Hepatocyte (in vitro differentiated cells): ENCODE measurements around the gene AUH.

Experiments
- CTCF ChIP-seq: fragments of 200-600 bp; sonication (generic); IDR thresholded peaks from 2 replicates; pipeline ENCODE4 v1.5.1; 2016; ENCODE audit warnings: antibody characterized with exemption, mild to moderate bottlenecking; ENCODE audit not compliant: poor library complexity
- EZH2 ChIP-seq: fragments of 200-600 bp; sonication (generic); IDR thresholded peaks from 2 replicates; pipeline ENCODE4 v1.6.1; 2016; ENCODE audit warnings: antibody characterized with exemption, mild to moderate bottlenecking, borderline replicate concordance
- EZH2phosphoT487 ChIP-seq: fragments of 200-600 bp; sonication (generic); IDR thresholded peaks from one replicate; pipeline ENCODE4 v1.6.1; 2018; ENCODE audit warnings: antibody characterized with exemption, mild to moderate bottlenecking, low read depth, moderate library complexity; ENCODE audit not compliant: unreplicated experiment, severe bottlenecking

GRCh38 chr9:91398926-91399325, 37.2 kb upstream of the AUH start:
- TF ChIP-seq CTCF = no peak
- no peak for TF ChIP-seq EZH2phosphoT487
- no peak for TF ChIP-seq EZH2
